MM.1S (cell line): ENCODE results near the gene SCAMP4.

Source experiments
- DNase-seq: peaks from one replicate; pipeline ENCODE4 v3.0.0-alpha.2; 2015
- H2AFZ ChIP-seq: fragments of 300-600 bp; sonication (generic); 2 replicates; pipeline ENCODE4 v1.6.0; 2016; ENCODE audit warnings: antibody characterized with exemption, low read length
- H3F3A ChIP-seq: fragments of 300-600 bp; sonication (generic); 2 replicates; pipeline ENCODE4 v1.6.1; 2016; ENCODE audit warnings: mild to moderate bottlenecking, antibody characterized with exemption, low read length, moderate library complexity, mixed read lengths; ENCODE audit not compliant: insufficient read depth
- H3K27ac ChIP-seq: fragments of 300-600 bp; sonication (generic); 2 replicates; pipeline ENCODE4 v1.5.1; 2016; ENCODE audit warnings: mild to moderate bottlenecking, low read length
- H3K27me3 ChIP-seq: fragments of 300-600 bp; sonication (generic); replicated peaks from 2 replicates; pipeline ENCODE4 v1.6.0; 2016; ENCODE audit warnings: low read length; ENCODE audit not compliant: insufficient read depth
- H3K36me3 ChIP-seq: fragments of 300-600 bp; sonication (generic); replicated peaks from 2 replicates; pipeline ENCODE4 v1.6.1; 2016; ENCODE audit warnings: mild to moderate bottlenecking, low read length, mixed read lengths; ENCODE audit not compliant: insufficient read depth
- H3K4me1 ChIP-seq: fragments of 300-600 bp; sonication (generic); 2 replicates; pipeline ENCODE4 v1.6.1; 2016; ENCODE audit warnings: low read length, mixed read lengths
- H3K4me2 ChIP-seq: fragments of 300-600 bp; sonication (generic); 2 replicates; pipeline ENCODE4 v1.6.0; 2016; ENCODE audit warnings: low read depth, low read length
- H3K4me3 ChIP-seq: fragments of 300-600 bp; sonication (generic); 2 replicates; pipeline ENCODE4 v1.5.1; 2016; ENCODE audit warnings: low read length, mixed read lengths
- H3K79me2 ChIP-seq: fragments of 300-600 bp; sonication (generic); 2 replicates; pipeline ENCODE4 v1.6.1; 2016; ENCODE audit warnings: mixed run types, low read length, mixed read lengths
- H3K9ac ChIP-seq: fragments of 300-600 bp; sonication (generic); 2 replicates; pipeline ENCODE4 v1.6.1; 2016; ENCODE audit warnings: low read length, mixed read lengths
- H3K9me2 ChIP-seq: fragments of 300-600 bp; sonication (generic); replicated peaks from 2 replicates; pipeline ENCODE4 v1.6.1; 2016; ENCODE audit warnings: mild to moderate bottlenecking, low read length, mixed read lengths; ENCODE audit not compliant: insufficient read depth
- H3K9me3 ChIP-seq: fragments of 300-600 bp; sonication (generic); replicated peaks from 2 replicates; pipeline ENCODE4 v1.6.1; 2016; ENCODE audit warnings: mild to moderate bottlenecking, low read length, mixed read lengths; ENCODE audit not compliant: insufficient read depth
- H4K20me1 ChIP-seq: fragments of 300-600 bp; sonication (generic); 2 replicates; pipeline ENCODE4 v1.6.1; 2016; ENCODE audit warnings: mild to moderate bottlenecking, low read length, moderate library complexity, mixed read lengths; ENCODE audit not compliant: insufficient read depth
- EZH2 ChIP-seq: fragments of 300-600 bp; sonication (generic); optimal IDR thresholded peaks from 2 replicates; pipeline ENCODE3; 2017; ENCODE audit warnings: low read depth, mild to moderate bottlenecking, antibody characterized with exemption, low read length, mixed read lengths
- EZH2phosphoT487 ChIP-seq: fragments of 300-600 bp; sonication (generic); IDR thresholded peaks from 2 replicates; pipeline ENCODE4 v1.6.1; 2018; ENCODE audit warnings: antibody characterized with exemption, low read length
- TF ChIP-seq, protein P1 (sequence below): fragments of 300-600 bp; sonication (generic); IDR thresholded peaks from 2 replicates; pipeline ENCODE4 v1.5.1; 2016; ENCODE audit warnings: antibody characterized with exemption, low read length, mixed read lengths

The SCAMP4 gene

DNA sequence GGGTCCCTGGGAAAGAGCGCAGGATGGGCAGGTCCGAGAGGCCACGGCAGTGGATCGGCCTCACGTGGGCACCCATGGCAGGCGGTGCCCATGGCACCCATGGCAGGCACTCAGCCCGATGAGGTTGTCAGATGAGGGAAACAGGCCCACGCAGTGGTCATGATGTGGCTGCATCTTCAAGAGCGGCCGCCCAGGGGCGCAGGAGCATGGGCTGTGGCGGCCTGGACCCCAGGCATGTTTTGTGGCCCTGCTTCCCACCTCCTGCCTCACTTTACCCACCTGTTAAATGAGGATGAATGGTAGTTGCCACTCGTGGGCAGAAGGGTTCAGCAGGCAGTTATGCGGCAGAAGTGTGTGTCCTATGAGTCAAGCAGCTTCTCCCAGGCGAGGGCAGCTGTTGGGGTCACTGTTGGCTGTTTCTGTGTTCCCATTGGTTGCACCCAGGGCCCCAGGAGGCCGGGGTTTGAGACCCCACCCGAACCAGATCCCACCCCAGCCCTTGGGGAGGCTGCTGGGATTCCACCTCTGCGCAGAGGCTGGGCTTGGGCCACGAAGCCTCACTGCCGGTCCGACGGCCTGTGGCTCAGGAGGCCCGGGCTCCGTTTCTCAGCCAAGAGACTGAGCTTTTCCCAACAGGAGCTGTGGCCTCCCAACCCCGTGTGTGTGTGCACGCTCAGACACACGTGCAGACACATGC is 65.8 kb downstream of the SCAMP4 start:
- 0 out of 2 replicates have a peak, but pooled peaks cover 3% of the 10 kb centered on the region for H3K36me3 ChIP-seq
- H3K79me2 ChIP-seq = peaks cover 82% of the 10 kb centered on the region
- no peak for DNase-seq

DNA sequence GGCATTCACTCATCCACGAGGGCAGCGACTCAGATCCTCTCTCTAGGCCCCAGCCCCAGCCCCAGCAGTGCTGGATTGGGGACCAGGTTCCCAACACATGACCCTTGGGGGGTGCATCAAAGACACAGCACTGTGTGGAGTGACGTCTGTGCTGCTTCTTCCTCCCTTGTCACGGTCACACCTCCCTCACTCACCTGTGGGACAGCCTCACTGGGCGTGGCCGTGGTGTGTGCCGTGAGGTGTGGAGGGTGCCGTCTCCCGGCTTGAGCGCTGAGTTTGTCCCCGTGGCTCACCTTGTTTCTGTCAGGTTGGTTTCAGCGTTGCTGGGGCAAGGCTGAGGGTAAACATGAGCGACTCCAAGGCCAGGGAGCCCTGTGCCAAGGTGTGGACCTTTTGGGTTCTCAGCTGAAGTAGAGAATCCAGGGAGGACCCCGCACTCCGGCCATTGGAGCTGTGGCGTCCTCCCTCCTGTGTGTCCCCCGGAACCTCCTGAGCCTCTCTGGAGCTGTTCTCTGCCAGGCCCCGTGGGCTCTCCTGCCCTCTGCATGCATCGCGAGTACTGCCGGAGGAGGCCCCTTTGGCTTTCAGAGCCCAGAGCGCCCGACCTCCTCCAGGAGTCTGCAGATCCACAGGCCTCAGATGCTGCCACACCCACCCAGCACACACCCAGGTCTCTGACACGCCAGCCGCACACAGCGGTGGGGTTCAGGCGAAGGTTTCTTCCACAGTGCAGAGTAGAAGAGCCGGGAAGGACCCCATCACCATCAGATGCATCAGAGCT is 69.4 kb downstream of the SCAMP4 start:
- H3K4me3 ChIP-seq = no peak overlapping the region
- no peak overlapping the region for H3K27ac ChIP-seq
- H3K4me1 ChIP-seq = no peaks in the 10 kb centered on the region
- H3K9me2 ChIP-seq = no peaks in the 10 kb centered on the region
- DNase-seq = no peak
- TF ChIP-seq EZH2 (no peak), EZH2phosphoT487 (no peak)
- TF ChIP-seq, protein P1, sequence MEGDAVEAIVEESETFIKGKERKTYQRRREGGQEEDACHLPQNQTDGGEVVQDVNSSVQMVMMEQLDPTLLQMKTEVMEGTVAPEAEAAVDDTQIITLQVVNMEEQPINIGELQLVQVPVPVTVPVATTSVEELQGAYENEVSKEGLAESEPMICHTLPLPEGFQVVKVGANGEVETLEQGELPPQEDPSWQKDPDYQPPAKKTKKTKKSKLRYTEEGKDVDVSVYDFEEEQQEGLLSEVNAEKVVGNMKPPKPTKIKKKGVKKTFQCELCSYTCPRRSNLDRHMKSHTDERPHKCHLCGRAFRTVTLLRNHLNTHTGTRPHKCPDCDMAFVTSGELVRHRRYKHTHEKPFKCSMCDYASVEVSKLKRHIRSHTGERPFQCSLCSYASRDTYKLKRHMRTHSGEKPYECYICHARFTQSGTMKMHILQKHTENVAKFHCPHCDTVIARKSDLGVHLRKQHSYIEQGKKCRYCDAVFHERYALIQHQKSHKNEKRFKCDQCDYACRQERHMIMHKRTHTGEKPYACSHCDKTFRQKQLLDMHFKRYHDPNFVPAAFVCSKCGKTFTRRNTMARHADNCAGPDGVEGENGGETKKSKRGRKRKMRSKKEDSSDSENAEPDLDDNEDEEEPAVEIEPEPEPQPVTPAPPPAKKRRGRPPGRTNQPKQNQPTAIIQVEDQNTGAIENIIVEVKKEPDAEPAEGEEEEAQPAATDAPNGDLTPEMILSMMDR = no peak
- H3K9me3 ChIP-seq = no peaks in the 10 kb centered on the region
- no peak overlapping the region for H3K4me2 ChIP-seq
- no peaks in the 10 kb centered on the region for H4K20me1 ChIP-seq
- no peaks in the 10 kb centered on the region for H3K27me3 ChIP-seq
- no peak overlapping the region for H3K9ac ChIP-seq
- no peaks in the 10 kb centered on the region for H3F3A ChIP-seq
- no peak overlapping the region for H2AFZ ChIP-seq
- 0 out of 2 replicates have a peak, but pooled peaks cover 3% of the 10 kb centered on the region for H3K36me3 ChIP-seq
- H3K79me2 ChIP-seq = peaks cover 70% of the 10 kb centered on the region

More for the DNA sequence above, 65.8 kb downstream of the SCAMP4 start:
- Histone ChIP-seq H3K9me2 (no peaks in the 10 kb centered on the region), H3K27me3 (no peaks in the 10 kb centered on the region), H3F3A (no peaks in the 10 kb centered on the region), H3K9me3 (no peaks in the 10 kb centered on the region), H3K4me1 (no peaks in the 10 kb centered on the region), H3K4me3 (no peak overlapping the region), H3K9ac (no peak overlapping the region), H4K20me1 (no peaks in the 10 kb centered on the region), H2AFZ (no peak overlapping the region), H3K4me2 (no peak overlapping the region), H3K27ac (no peak overlapping the region)
- no peak for TF ChIP-seq EZH2phosphoT487
- no peak for TF ChIP-seq EZH2
- TF ChIP-seq, protein P1 = no peak

DNA sequence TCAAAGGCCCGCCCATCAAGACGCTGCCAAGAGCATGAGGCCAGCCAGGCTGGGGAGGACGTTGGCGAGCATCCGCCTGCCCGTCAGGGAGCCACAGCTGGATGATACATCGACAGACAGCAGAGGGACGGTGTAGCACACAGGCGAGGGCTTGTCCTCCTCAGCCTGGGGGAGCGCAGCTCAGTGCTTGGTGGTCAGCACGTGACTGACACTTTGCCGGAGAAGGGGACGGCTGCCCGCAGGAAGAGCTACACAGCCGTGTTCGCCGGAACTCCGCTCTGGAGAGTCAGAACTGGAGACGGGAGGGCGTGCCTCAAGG is 69.9 kb downstream of the SCAMP4 start:
- TF ChIP-seq, protein P1 = no peak
- Histone ChIP-seq H3K9ac (no peak overlapping the region), H3K4me2 (no peak overlapping the region), H3K9me2 (no peaks in the 10 kb centered on the region), H3K36me3 (no peaks in the 10 kb centered on the region), H2AFZ (no peak overlapping the region), H3K27me3 (no peaks in the 10 kb centered on the region), H3K79me2 (peaks cover 65% of the 10 kb centered on the region), H3F3A (no peaks in the 10 kb centered on the region), H4K20me1 (no peaks in the 10 kb centered on the region), H3K9me3 (no peaks in the 10 kb centered on the region), H3K4me1 (no peaks in the 10 kb centered on the region), H3K27ac (no peak overlapping the region), H3K4me3 (no peak overlapping the region)
- DNase-seq = no peak
